Erythroblast (primary cell): Measurements from ENCODE around the gene UBXN7.

Experiments
- GATA1 ChIP-seq: IDR thresholded peaks from 2 replicates; pipeline ENCODE4 v1.6.1; 2011; ENCODE audit warnings: low read depth, mild to moderate bottlenecking, control low read depth, low read length, moderate library complexity
- POLR2A ChIP-seq: IDR thresholded peaks from 2 replicates; pipeline ENCODE4 v1.6.1; 2011; ENCODE audit warnings: mild to moderate bottlenecking, low read length

DNA sequence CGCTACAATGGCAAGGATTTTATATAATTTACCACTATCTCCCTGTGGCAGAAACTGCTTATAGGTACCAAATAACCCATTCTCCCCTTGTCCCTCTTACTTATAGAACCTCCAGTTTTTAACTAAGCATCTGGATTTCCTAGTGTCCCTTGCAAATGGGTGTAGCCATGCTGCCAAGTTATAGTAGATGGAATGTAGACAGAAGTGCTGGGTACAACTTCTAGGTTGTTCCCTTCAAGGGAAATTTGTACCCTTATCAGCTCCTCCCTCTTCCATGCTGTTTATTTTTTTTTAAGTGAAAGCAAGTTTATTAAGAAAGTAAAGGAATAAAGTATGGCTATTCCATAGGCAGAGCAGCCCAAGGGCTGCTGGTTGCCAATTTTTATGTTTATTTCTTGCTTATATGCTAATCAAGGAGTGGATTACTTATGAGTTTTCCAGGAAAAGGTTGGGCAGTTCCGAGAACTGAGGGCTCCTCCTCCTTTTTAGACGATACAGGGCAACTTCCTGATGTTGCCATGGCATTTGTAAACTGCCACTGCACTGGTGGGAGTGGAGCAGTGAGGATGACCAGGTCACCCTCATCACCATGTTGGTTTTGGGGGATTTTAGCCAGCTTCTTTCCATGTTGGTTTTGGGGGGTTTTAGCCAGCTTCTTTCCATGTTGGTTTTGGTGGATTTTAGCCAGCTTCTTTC lies 53.9 kb downstream of the UBXN7 start:
- TF ChIP-seq POLR2A = no peak
- no peak for TF ChIP-seq GATA1
